Osteoblast (primary cell): ENCODE data around the gene TCOF1. TPM values are rescaled to one million over a fixed set of nuclear protein-coding genes. Genes with fewer than 3 reads are reported as not detected.
A peak's percentile ranks its signal among the peaks of the same experiment; 100 is the strongest.

ENCODE experiments used
- DNase-seq: peaks from one replicate; pipeline ENCODE4 v3.0.0; 2011; ENCODE audit warnings: low spot score, mixed read lengths; ENCODE audit not compliant: insufficient read length; ENCODE audit errors: missing footprints
- H2AFZ ChIP-seq: 2 replicates; pipeline ENCODE4 v1.6.0; 2011; ENCODE audit warnings: mild to moderate bottlenecking, low read length
- H3K27ac ChIP-seq: 2 replicates; pipeline ENCODE4 v1.5.1; 2011; ENCODE audit warnings: mild to moderate bottlenecking, low read depth, low read length, moderate library complexity
- H3K27me3 ChIP-seq: 2 replicates; pipeline ENCODE4 v1.6.0; 2012; ENCODE audit warnings: mild to moderate bottlenecking, control low read depth, inconsistent platforms, low read length, moderate library complexity; ENCODE audit not compliant: insufficient read depth
- H3K36me3 ChIP-seq: 2 replicates; pipeline ENCODE4 v1.5.1; 2011; ENCODE audit warnings: mild to moderate bottlenecking, low read length, control low read depth, moderate library complexity; ENCODE audit not compliant: insufficient read depth
- H3K4me1 ChIP-seq: 2 replicates; pipeline ENCODE4 v1.5.1; 2011; ENCODE audit warnings: mild to moderate bottlenecking, low read length, control low read depth, moderate library complexity; ENCODE audit not compliant: insufficient read depth
- H3K4me2 ChIP-seq: 2 replicates; pipeline ENCODE4 v1.6.0; 2011; ENCODE audit warnings: mild to moderate bottlenecking, low read length; ENCODE audit not compliant: insufficient read depth
- H3K4me3 ChIP-seq: fragments of 200-600 bp; sonication (generic); 3 replicates; pipeline ENCODE4 v1.5.1; 2012; ENCODE audit warnings: mild to moderate bottlenecking, low read length, inconsistent platforms; ENCODE audit not compliant: insufficient read depth
- H3K79me2 ChIP-seq: 2 replicates; pipeline ENCODE4 v1.6.0; 2012; ENCODE audit warnings: mild to moderate bottlenecking, low read length, control low read depth, inconsistent platforms; ENCODE audit not compliant: insufficient read depth
- H3K9me3 ChIP-seq: 2 replicates; pipeline ENCODE4 v1.5.1; 2011; ENCODE audit warnings: low read depth, low read length, control low read depth
- H4K20me1 ChIP-seq: 2 replicates; pipeline ENCODE4 v1.6.0; 2012; ENCODE audit warnings: mild to moderate bottlenecking, low read length, control low read depth; ENCODE audit not compliant: insufficient read depth
- total RNA-seq: library from RNA; depleted of rRNA; stranded (reverse); fragments of >200 nt; gene quantifications from 2 replicates; pipeline ENCODE4 v1.2.3, GENCODE V29; 2012
- TF ChIP-seq, protein P1 (sequence below): IDR thresholded peaks from 2 replicates; pipeline ENCODE4 v1.5.1; 2011; ENCODE audit warnings: mild to moderate bottlenecking, low read depth, low read length, moderate library complexity; ENCODE audit errors: extremely low read depth

TCOF1 gene
- total RNA-seq, 1 donor = 12.3 TPM

DNA sequence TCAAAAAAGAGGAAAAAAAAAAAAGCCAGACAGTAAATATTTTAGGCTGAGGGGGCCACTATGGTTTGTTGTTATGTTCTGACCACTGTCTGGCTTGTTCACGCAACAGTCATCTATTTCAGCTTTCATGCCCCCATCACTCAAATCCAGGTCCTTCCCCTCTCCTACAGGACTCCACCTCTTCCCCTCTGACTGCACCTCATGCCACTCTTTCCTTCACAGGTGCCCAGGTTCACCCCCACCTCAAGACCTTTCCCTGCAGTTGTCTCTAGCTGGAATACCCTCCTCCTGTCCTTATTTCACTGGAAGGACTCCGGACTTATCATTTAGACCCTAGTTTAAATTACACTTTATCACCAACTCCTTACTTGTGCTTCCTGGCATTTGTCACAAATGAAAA is 88.6 kb downstream of the TCOF1 start:
- no peak for DNase-seq
- Histone ChIP-seq H3K4me1 (peaks cover 22% of the 10 kb centered on the region), H4K20me1 (peaks cover 69% of the 10 kb centered on the region), H3K79me2 (peaks cover 44% of the 10 kb centered on the region), H3K27ac (peak overlapping the region; percentile 18), H2AFZ (no peak overlapping the region), H3K36me3 (peaks cover 52% of the 10 kb centered on the region), H3K4me2 (no peak overlapping the region), H3K27me3 (no peaks in the 10 kb centered on the region), H3K9me3 (no peaks in the 10 kb centered on the region), H3K4me3 (no peak overlapping the region)
- TF ChIP-seq, protein P1, sequence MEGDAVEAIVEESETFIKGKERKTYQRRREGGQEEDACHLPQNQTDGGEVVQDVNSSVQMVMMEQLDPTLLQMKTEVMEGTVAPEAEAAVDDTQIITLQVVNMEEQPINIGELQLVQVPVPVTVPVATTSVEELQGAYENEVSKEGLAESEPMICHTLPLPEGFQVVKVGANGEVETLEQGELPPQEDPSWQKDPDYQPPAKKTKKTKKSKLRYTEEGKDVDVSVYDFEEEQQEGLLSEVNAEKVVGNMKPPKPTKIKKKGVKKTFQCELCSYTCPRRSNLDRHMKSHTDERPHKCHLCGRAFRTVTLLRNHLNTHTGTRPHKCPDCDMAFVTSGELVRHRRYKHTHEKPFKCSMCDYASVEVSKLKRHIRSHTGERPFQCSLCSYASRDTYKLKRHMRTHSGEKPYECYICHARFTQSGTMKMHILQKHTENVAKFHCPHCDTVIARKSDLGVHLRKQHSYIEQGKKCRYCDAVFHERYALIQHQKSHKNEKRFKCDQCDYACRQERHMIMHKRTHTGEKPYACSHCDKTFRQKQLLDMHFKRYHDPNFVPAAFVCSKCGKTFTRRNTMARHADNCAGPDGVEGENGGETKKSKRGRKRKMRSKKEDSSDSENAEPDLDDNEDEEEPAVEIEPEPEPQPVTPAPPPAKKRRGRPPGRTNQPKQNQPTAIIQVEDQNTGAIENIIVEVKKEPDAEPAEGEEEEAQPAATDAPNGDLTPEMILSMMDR = no peak

DNA sequence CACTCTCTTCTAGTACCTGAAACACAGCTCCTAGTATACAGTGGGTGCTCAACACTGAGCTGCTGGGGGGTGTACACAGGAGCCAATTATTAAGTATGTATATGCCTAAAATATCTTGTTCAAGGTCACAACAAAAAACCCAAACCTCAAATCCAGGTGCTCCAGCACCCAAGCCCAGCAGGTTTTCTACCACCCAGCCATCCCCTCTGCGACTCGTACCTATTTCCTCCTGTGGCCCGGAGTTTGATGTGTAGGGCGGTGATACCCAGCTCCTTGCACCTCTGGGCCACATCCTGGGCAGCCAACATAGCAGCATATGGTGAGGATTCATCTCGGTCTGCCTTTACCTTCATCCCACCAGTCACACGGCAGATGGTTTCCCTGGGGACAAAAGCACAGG is 89.1 kb downstream of the TCOF1 start:
- no peaks in the 10 kb centered on the region for H3K9me3 ChIP-seq
- H3K4me1 ChIP-seq = peaks cover 22% of the 10 kb centered on the region
- H4K20me1 ChIP-seq = peaks cover 69% of the 10 kb centered on the region
- H3K4me2 ChIP-seq = peak overlapping the region; percentile 96
- H3K27ac ChIP-seq = peak overlapping the region; percentile 18
- TF ChIP-seq, protein P1 = no peak
- H3K4me3 ChIP-seq = no peak overlapping the region
- DNase-seq = no peak
- H3K27me3 ChIP-seq = no peaks in the 10 kb centered on the region
- H3K36me3 ChIP-seq = peaks cover 52% of the 10 kb centered on the region
- H2AFZ ChIP-seq = no peak overlapping the region
- peaks cover 44% of the 10 kb centered on the region for H3K79me2 ChIP-seq

DNA sequence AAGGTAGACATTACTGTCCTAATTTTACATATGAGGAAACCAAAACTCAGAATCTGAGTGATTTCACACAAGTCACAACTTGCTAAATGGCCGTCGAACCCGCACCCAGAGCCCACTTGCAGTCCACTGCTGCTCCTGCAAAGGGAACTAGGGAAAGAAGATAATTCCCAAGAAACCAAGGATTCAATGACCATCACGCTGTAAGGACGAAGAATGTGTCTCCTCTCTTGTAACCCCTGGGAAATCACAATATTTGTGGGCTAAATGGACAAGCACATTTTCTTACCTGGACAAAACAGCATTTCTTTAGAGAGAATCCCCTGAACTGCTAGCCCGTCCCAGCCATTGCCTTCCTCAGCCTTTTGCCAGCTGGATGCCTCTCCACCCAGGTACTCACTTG is 89.7 kb downstream of the TCOF1 start:
- peaks cover 67% of the 10 kb centered on the region for H4K20me1 ChIP-seq
- no peak overlapping the region for H2AFZ ChIP-seq
- peaks cover 52% of the 10 kb centered on the region for H3K36me3 ChIP-seq
- peaks cover 22% of the 10 kb centered on the region for H3K4me1 ChIP-seq
- TF ChIP-seq, protein P1 = no peak
- H3K4me2 ChIP-seq = peak overlapping the region; percentile 96
- no peak overlapping the region for H3K4me3 ChIP-seq
- no peak for DNase-seq
- no peaks in the 10 kb centered on the region for H3K9me3 ChIP-seq
- peaks cover 44% of the 10 kb centered on the region for H3K79me2 ChIP-seq
- H3K27ac ChIP-seq = peak overlapping the region; percentile 18
- no peaks in the 10 kb centered on the region for H3K27me3 ChIP-seq

DNA sequence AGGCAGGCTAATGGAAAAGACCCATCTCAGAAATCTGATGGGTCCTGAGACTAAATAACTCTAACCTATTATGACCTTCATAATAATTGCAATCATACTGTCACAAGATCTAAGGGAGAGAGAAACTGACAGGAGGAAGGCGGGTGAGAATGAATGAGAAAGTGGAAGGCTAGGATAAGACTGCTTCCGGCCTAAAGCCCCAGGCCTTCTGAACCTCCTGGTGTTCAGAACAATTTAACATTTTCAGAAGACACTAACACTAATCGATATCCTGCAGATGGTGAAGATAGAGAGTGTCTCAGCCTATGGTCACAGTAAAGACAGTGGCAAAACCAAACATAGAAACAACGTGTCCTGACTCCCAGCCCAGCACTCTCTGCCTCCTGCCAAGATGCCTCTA is 90.8 kb downstream of the TCOF1 start:
- peaks cover 22% of the 10 kb centered on the region for H3K4me1 ChIP-seq
- H3K27ac ChIP-seq = peak overlapping the region; percentile 98
- H3K36me3 ChIP-seq = peaks cover 49% of the 10 kb centered on the region
- peak overlapping the region; percentile 96 for H3K4me2 ChIP-seq
- H3K27me3 ChIP-seq = no peaks in the 10 kb centered on the region
- H3K4me3 ChIP-seq = peak overlapping the region; percentile 81
- H2AFZ ChIP-seq = no peak overlapping the region
- no peaks in the 10 kb centered on the region for H3K9me3 ChIP-seq
- peaks cover 61% of the 10 kb centered on the region for H4K20me1 ChIP-seq
- H3K79me2 ChIP-seq = peaks cover 44% of the 10 kb centered on the region
- TF ChIP-seq, protein P1 = no peak
- no peak for DNase-seq
